Panc1 (cell line): ENCODE data around the gene MUL1. TPM values are rescaled to one million over a fixed set of nuclear protein-coding genes. Genes with fewer than 3 reads are reported as not detected.

Experiments used
- ATAC-seq: fragments of 200-7000 bp; cut with Tn5 transposase; 2 replicates; pipeline ENCODE4 v1.9.1; 2020; ENCODE audit warnings: mild to moderate bottlenecking, moderate library complexity
- Bru-seq: library from RNA; stranded (reverse); fragments of 400-500 nt; gene quantifications from one replicate; lab custom pipeline; 2021; lab: Mats Ljungman, UMichigan
- BruChase-seq, 2 experiments: library from RNA; stranded (reverse); fragments of 400-500 nt; gene quantifications; one replicate each; lab custom pipeline; 2021; lab: Mats Ljungman, UMichigan
- BruUV-seq: library from RNA; stranded (reverse); fragments of 400-500 nt; replicated peaks from 2 replicates; lab custom pipeline; 2021; lab: Mats Ljungman, UMichigan
- CTCF ChIA-PET: fragments of 300-600 bp; sonication (Branson Sonifier 250); formaldehyde crosslinking; loops from one replicate; lab custom pipeline; 2022; ENCODE audit warnings: antibody characterized with exemption; lab: Charles Lee
- POLR2A ChIA-PET: fragments of 300-600 bp; sonication (Branson Sonifier 250); formaldehyde crosslinking; loops from one replicate; lab custom pipeline; 2022; ENCODE audit warnings: antibody characterized with exemption; lab: Charles Lee
- DNase-seq: peaks from one replicate; pipeline ENCODE4 v3.0.0-alpha.2; 2010; ENCODE audit warnings: low read depth, low spot score
- H3K27ac ChIP-seq: 2 replicates; pipeline ENCODE4 v1.5.1; 2011; ENCODE audit warnings: mild to moderate bottlenecking, low read length, inconsistent platforms
- H3K27me3 ChIP-seq: fragments of 200-500 bp; sonication (Bioruptor generic); 2 replicates; pipeline ENCODE4 v1.6.0; 2014; ENCODE audit warnings: low read length, inconsistent platforms; ENCODE audit not compliant: control insufficient read depth, insufficient read depth
- H3K36me3 ChIP-seq: fragments of 200-500 bp; sonication (Bioruptor generic); 2 replicates; pipeline ENCODE4 v1.5.1; 2014; ENCODE audit warnings: inconsistent platforms, mild to moderate bottlenecking, low read length, moderate library complexity; ENCODE audit not compliant: control insufficient read depth, insufficient read depth
- H3K4me1 ChIP-seq: 2 replicates; pipeline ENCODE4 v1.5.1; 2011; ENCODE audit warnings: inconsistent platforms, mild to moderate bottlenecking, low read length, moderate library complexity; ENCODE audit not compliant: control insufficient read depth, insufficient read depth
- H3K4me3 ChIP-seq, 2 experiments: 2 replicates each; pipeline ENCODE4 v1.5.1; 2011 to 2012; ENCODE audit warnings: low read depth in 2 of 2, low read length in 2 of 2, mild to moderate bottlenecking in 2 of 2, inconsistent platforms in 1 of 2, moderate library complexity in 1 of 2
- H3K9me3 ChIP-seq: fragments of 200-500 bp; sonication (Bioruptor generic); 2 replicates; pipeline ENCODE4 v1.5.1; 2014; ENCODE audit warnings: low read depth, mild to moderate bottlenecking, inconsistent platforms, low read length, moderate library complexity; ENCODE audit not compliant: control insufficient read depth, insufficient read depth
- CTCF ChIP-seq: fragments of 450-650 bp; IDR thresholded peaks from 2 replicates; pipeline ENCODE4 v1.5.1; 2017; ENCODE audit warnings: mild to moderate bottlenecking
- POLR2AphosphoS5 ChIP-seq: IDR thresholded peaks from 2 replicates; pipeline ENCODE4 v1.6.1; 2012; ENCODE audit warnings: mild to moderate bottlenecking, low read depth, low read length, moderate library complexity
- REST ChIP-seq, 2 experiments: IDR thresholded peaks; 2 replicates each; pipeline ENCODE4 v1.6.1; 2011 to 2012; ENCODE audit warnings: low read depth in 2 of 2, control low read depth in 1 of 2, low read length in 1 of 2, mild to moderate bottlenecking in 1 of 2, moderate library complexity in 1 of 2; ENCODE audit not compliant: insufficient read depth in 1 of 2
- SIN3A ChIP-seq: IDR thresholded peaks from 2 replicates; pipeline ENCODE4 v1.6.1; 2012; ENCODE audit warnings: low read depth, mild to moderate bottlenecking, low read length, moderate library complexity, borderline replicate concordance; ENCODE audit not compliant: insufficient read depth
- TCF7L2 ChIP-seq: IDR thresholded peaks from 2 replicates; pipeline ENCODE4 v1.6.1; 2011; ENCODE audit warnings: mild to moderate bottlenecking, low read depth, low read length, inconsistent platforms
- in situ Hi-C: cut with HindIII; loops from 2 replicates; pipeline ENCODE4 v1.10.0; 2016; ENCODE audit warnings: low sequenced_read_pairs, low pct_unique_long_range_greater_than_20kb
- intact Hi-C: fragments of 100-400 bp; cut with micrococcal nuclease; formaldehyde crosslinking; loops from one replicate; pipeline ENCODE4 v1.10.0; 2022; ENCODE audit not compliant: unreplicated experiment
- long read RNA-seq: library from polyadenylated mRNA; unstranded; transcript quantifications from one replicate; pipeline ENCODE4 v2.0.0, GENCODE V29; 2021; ENCODE audit not compliant: unreplicated experiment
- polyA plus RNA-seq: library from polyadenylated mRNA; unstranded; fragments of >200 nt; gene quantifications from one replicate; pipeline ENCODE4 v1.2.1, GENCODE V29; 2012; ENCODE audit warnings: missing spikeins; ENCODE audit not compliant: insufficient read length
- total RNA-seq: library from RNA; stranded (reverse); gene quantifications from one replicate; pipeline ENCODE4 v1.2.1, GENCODE V29; 2021; ENCODE audit not compliant: unreplicated experiment

Gene MUL1
- total RNA-seq (39.4 TPM), Bru-seq, nascent RNA (percentile 79 among the genes with signal in this experiment), BruChase-seq, experiment 1, labeled RNA remaining after a 2-hour chase (percentile 90 among the genes with signal in this experiment), BruChase-seq, experiment 2, labeled RNA remaining after a 6-hour chase (percentile 82 among the genes with signal in this experiment)
- 33.4 TPM for polyA plus RNA-seq
- long read RNA-seq, transcript MUL1-201 (4 exons, 2,438 nt), result major isoform, 120 of 131 reads
- long read RNA-seq, partial matches to known transcripts, result 6 of 131 reads
- long read RNA-seq, other reads (novel, unspliced or antisense), result 5 of 131 reads

GRCh38 chr1:20507564-20508410 lies at the start of gene MUL1:
TSS of gene MUL1 (minus strand) at chr1:20508151. CDS start at chr1:20508024, 127 bp downstream.
- peak within 1 kb of the TSS; percentile 85 for H3K27ac ChIP-seq
- H3K27me3 ChIP-seq, result no peaks in the 10 kb centered on the region
- TF ChIP-seq SIN3A (peak; percentile 95; the same call in 1 of the 2 replicates), REST (IDR thresholded peaks at IDR 0.05; ENCODE audit: insufficient read depth in 1 of 2, low read depth in 2 of 2, low read length in 1 of 2) (peak; percentile 25 to 40; a peak in 2 of 4 replicates), CTCF (no peak), TCF7L2 (no peak), POLR2AphosphoS5 (peak; percentile 85)
- ChIA-PET CTCF (interaction anchor here (1.3 kb wide), 1 partner anchor 125 kb away, joined by 5 read pairs; no protein-coding TSS in a partner anchor), POLR2A (no interaction called here)
- H3K4me3 ChIP-seq, result peak within 1 kb of the TSS; percentile 88 to 93
- ATAC-seq, result peak; percentile 99
- peak; percentile 79 for DNase-seq
- no peaks in the 10 kb centered on the region for H3K9me3 ChIP-seq
- intact Hi-C loops, result no loop called here
- peaks cover 11% of the 10 kb centered on the region; the same call in 1 of the 2 replicates for H3K4me1 ChIP-seq
- H3K36me3 ChIP-seq, result peaks cover 5% of the 10 kb centered on the region; the same call in 1 of the 2 replicates
- in situ Hi-C loops, result no loop called here
- TSS peak; percentile 87 for BruUV-seq

- no peak overlapping the region for H3K27ac ChIP-seq
- in situ Hi-C loops (no loop called here), intact Hi-C loops (no loop called here)
- POLR2A ChIA-PET, result no interaction called here
- CTCF ChIA-PET, result no interaction called here
- ATAC-seq (no peak), DNase-seq (no peak)
- peaks cover 11% of the 10 kb centered on the region for H3K27me3 ChIP-seq
- H3K9me3 ChIP-seq, result no peaks in the 10 kb centered on the region
- H3K4me1 ChIP-seq, result peaks cover 11% of the 10 kb centered on the region
- H3K36me3 ChIP-seq, result no peaks in the 10 kb centered on the region
- H3K4me3 ChIP-seq, result no peak overlapping the region
- BruUV-seq, result no TSS peak
- TF ChIP-seq POLR2AphosphoS5, result no peak
- TF ChIP-seq REST (IDR thresholded peaks at IDR 0.05; ENCODE audit: insufficient read depth in 1 of 2, low read depth in 2 of 2, low read length in 1 of 2), result no peak
- TF ChIP-seq TCF7L2, result no peak
- no peak for TF ChIP-seq SIN3A
- no peak for TF ChIP-seq CTCF
Observed at GRCh38 chr1:20555758-20556120, 47.8 kb upstream of the MUL1 start.
